ENCODE data around the gene NOP14.
"Not testable (repeated sequence)": the region's sequence is repeated elsewhere in the genome, so short reads cannot be mapped to it uniquely, and the experiment has no call there.

The NOP14 gene

GRCh38 chr4:2961811-2962441, 1.3 kb downstream of the NOP14 start:
- DNase-seq (ENCODE audit: low read depth): peak; percentile 52

GRCh38 chr4:2961421-2961810, 1.8 kb downstream of the NOP14 start:
- DNase-seq (ENCODE audit: low read depth): no peak

GRCh38 chr4:2960450-2960849, 2.8 kb downstream of the NOP14 start:
- DNase-seq (ENCODE audit: low read depth): not testable (repeated sequence)

- DNase-seq (ENCODE audit: low read depth): no peak
Observed at GRCh38 chr4:2958446-2958845, 4.8 kb downstream of the NOP14 start.

- DNase-seq (ENCODE audit: low read depth): not testable (repeated sequence)
Observed at GRCh38 chr4:2955186-2956044, 7.8 kb downstream of the NOP14 start.

GRCh38 chr4:2954358-2955185, 8.6 kb downstream of the NOP14 start:
- peak; percentile 62 for DNase-seq (ENCODE audit: low read depth)

GRCh38 chr4:2953496-2953895, 9.7 kb downstream of the NOP14 start:
- no peak for DNase-seq (ENCODE audit: low read depth)

GRCh38 chr4:2950221-2950989, 12.8 kb downstream of the NOP14 start:
- no peak for DNase-seq (ENCODE audit: low read depth)

GRCh38 chr4:2949782-2950125, 13.5 kb downstream of the NOP14 start:
- DNase-seq (ENCODE audit: low read depth): no peak

- no peak for DNase-seq (ENCODE audit: low read depth)
Observed at GRCh38 chr4:2948895-2949781, 14.1 kb downstream of the NOP14 start.

- no peak for DNase-seq (ENCODE audit: low read depth)
Observed at GRCh38 chr4:2947926-2948325, 15.3 kb downstream of the NOP14 start.

GRCh38 chr4:2946812-2947600, 16.2 kb downstream of the NOP14 start:
- DNase-seq (ENCODE audit: low read depth): no peak

GRCh38 chr4:2945619-2946604, 17.3 kb downstream of the NOP14 start:
- not testable (repeated sequence) for DNase-seq (ENCODE audit: low read depth)

GRCh38 chr4:2944586-2945526, 18.4 kb downstream of the NOP14 start:
- DNase-seq (ENCODE audit: low read depth): no peak

- DNase-seq (ENCODE audit: low read depth): no peak
Observed at GRCh38 chr4:2944091-2944482, 19.1 kb downstream of the NOP14 start.

- no peak for DNase-seq (ENCODE audit: low read depth)
Observed at GRCh38 chr4:2943364-2944090, 19.7 kb downstream of the NOP14 start.

Measured in activated T-helper 9 cell treated with anti-CD3 and anti-CD28 coated beads, Interleukin-2, amount 50 U/mL, for 16 hours (primary cell).